ENCODE results near the gene ZNF3.

ZNF3 gene

DNA sequence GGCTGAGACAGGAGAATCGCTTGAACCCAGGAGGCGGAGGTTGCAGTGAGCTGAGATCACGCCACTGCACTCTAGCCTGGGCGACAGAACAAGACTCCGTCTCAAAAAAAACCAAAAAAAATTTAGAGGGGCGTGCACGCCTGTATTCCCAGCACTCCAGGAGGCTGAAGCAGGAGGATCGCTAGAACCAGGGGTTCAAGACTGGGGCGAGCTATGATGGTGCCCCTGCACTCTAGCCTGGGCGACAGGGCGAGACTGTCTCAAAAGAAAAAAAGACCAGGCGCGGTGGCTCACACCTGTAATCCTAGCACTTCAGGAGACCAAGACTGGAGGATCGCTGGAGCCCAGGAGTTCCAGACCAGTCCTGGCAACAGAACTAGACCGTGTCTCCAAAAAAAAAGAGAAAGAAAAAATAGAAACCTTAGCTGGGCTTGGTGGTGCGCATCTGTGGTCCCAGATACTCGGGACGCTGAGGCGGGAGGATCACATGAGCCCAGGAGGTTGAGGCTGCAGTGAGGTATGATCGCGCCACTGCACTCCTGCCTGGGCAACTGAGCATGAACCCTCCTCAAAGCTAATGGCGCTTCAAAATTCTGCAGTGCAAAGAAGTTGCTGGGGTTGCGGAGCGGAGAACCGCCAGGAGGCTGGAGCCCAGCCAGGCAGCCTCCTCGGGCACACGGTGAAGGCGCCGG lies 44.9 kb upstream of the ZNF3 start:
- DNase-seq (ENCODE audit: low spot score), result no peak
- no peak for TF ChIP-seq CTCF (IDR thresholded peaks at IDR 0.05; ENCODE audit: extremely low read depth, insufficient read depth, missing control alignments)
- in situ Hi-C loops (cut with MboI; ENCODE audit: low pct_unique_long_range_greater_than_20kb, low sequenced_read_pairs, unreplicated experiment), result no loop called here

DNA sequence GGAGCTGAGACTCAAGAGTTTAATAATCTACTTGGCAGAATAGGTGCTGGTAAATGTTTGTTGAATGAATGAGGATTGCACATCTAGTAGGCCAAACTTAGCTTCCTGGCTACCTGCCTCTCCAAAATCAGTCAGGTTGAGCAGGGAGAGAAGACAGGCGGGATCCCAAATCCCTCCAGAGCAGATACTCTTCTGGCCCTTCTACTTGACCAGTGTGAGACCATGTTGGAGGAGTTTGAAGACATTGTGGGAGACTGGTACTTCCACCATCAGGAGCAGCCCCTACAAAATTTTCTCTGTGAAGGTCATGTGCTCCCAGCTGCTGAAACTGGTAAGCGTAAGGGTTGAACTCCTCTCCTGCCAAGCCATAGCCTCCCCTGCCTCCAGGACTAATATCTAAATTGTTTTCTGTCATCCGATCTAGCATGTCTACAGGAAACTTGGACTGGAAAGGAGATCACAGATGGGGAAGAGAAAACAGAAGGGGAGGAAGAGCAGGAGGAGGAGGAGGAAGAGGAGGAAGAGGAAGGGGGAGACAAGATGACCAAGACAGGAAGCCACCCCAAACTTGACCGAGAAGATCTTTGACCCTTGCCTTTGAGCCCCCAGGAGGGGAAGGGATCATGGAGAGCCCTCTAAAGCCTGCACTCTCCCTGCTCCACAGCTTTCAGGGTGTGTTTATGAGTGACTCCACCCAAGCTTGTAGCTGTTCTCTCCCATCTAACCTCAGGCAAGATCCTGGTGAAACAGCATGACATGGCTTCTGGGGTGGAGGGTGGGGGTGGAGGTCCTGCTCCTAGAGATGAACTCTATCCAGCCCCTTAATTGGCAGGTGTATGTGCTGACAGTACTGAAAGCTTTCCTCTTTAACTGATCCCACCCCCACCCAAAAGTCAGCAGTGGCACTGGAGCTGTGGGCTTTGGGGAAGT lies 43.0 kb upstream of the ZNF3 start:
- TF ChIP-seq CTCF (IDR thresholded peaks at IDR 0.05; ENCODE audit: extremely low read depth, insufficient read depth, missing control alignments), result no peak
- no peak for DNase-seq (ENCODE audit: low spot score)
- in situ Hi-C loops (cut with MboI; ENCODE audit: low pct_unique_long_range_greater_than_20kb, low sequenced_read_pairs, unreplicated experiment), result no loop called here

- TF ChIP-seq CTCF (IDR thresholded peaks at IDR 0.05; ENCODE audit: extremely low read depth, insufficient read depth, missing control alignments), result no peak
- in situ Hi-C loops (cut with MboI; ENCODE audit: low pct_unique_long_range_greater_than_20kb, low sequenced_read_pairs, unreplicated experiment), result no loop called here
- no peak for DNase-seq (ENCODE audit: low spot score)
Measured at GRCh38 chr7:100122568-100122967, 41.0 kb upstream of the ZNF3 start.

DNA sequence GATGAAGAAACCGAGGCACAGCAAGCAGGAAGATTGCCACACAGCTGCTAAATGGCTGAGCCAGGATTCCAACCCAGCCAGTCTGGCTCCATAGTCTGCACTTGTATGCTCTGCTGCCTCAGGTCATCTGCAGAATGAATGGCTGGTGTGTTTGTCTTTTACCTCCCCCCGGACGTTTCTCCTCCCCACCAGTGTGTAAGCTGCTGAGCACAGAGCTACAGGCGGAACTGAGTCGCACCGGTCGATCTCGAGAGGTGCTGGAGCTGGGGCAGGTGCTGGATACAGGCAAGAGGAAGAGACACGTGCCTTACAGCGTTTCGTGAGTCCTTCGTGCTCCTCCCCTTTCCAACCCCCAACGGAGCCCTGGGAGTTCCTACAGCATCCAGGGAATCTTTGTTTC lies 40.5 kb upstream of the ZNF3 start:
- in situ Hi-C loops (cut with MboI; ENCODE audit: low pct_unique_long_range_greater_than_20kb, low sequenced_read_pairs, unreplicated experiment), result no loop called here
- TF ChIP-seq CTCF (IDR thresholded peaks at IDR 0.05; ENCODE audit: extremely low read depth, insufficient read depth, missing control alignments), result no peak
- DNase-seq (ENCODE audit: low spot score), result no peak

DNA sequence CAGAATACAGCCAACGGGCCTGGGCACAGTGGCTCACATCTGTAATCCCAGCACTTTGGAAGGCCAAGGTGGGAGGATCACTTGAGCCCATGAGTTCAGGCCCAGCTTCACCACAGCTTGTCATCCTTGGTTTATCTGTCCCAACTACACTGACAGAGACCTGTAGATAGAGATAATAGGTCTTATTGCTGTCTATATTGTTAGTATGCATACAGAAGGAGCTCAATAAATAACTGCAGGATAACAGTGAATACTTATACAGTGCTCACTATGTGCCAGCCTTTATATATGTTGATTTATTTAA lies 39.2 kb upstream of the ZNF3 start:
- DNase-seq (ENCODE audit: low spot score), result no peak
- in situ Hi-C loops (cut with MboI; ENCODE audit: low pct_unique_long_range_greater_than_20kb, low sequenced_read_pairs, unreplicated experiment), result no loop called here
- no peak for TF ChIP-seq CTCF (IDR thresholded peaks at IDR 0.05; ENCODE audit: extremely low read depth, insufficient read depth, missing control alignments)

- no peak for DNase-seq (ENCODE audit: low spot score)
- no peak for TF ChIP-seq CTCF (IDR thresholded peaks at IDR 0.05; ENCODE audit: extremely low read depth, insufficient read depth, missing control alignments)
- in situ Hi-C loops (cut with MboI; ENCODE audit: low pct_unique_long_range_greater_than_20kb, low sequenced_read_pairs, unreplicated experiment), result no loop called here
Measured at GRCh38 chr7:100119970-100120732, 38.6 kb upstream of the ZNF3 start.

Measured in GM13977 (cell line).